H9 (cell line): Measurements from ENCODE around the gene EHD3. TPM values are rescaled to one million over a fixed set of nuclear protein-coding genes. Genes with fewer than 3 reads are reported as not detected.

Experiments used
- DNase-seq: peaks from one replicate; pipeline ENCODE4 v3.0.0-alpha.2; 2017
- H2AFZ ChIP-seq: one replicate; pipeline ENCODE4 v1.6.1; 2013; ENCODE audit warnings: mild to moderate bottlenecking, low read length, control low read depth, moderate library complexity
- H2AK5ac ChIP-seq: 2 replicates; pipeline ENCODE4 v1.6.1; 2013; ENCODE audit warnings: low read length, control low read depth, mixed read lengths; ENCODE audit not compliant: insufficient read length
- H2BK120ac ChIP-seq: one replicate; pipeline ENCODE4 v1.6.1; 2013; ENCODE audit warnings: low read depth, mild to moderate bottlenecking, low read length, control low read depth, inconsistent platforms; ENCODE audit not compliant: poor library complexity, severe bottlenecking
- H2BK12ac ChIP-seq: 2 replicates; pipeline ENCODE4 v1.6.1; 2013; ENCODE audit warnings: low read length, control low read depth, mixed read lengths, low read depth; ENCODE audit not compliant: insufficient read length
- H2BK15ac ChIP-seq: 2 replicates; pipeline ENCODE4 v1.6.1; 2013; ENCODE audit warnings: low read depth, low read length, control low read depth
- H2BK20ac ChIP-seq: one replicate; pipeline ENCODE4 v1.6.1; 2013; ENCODE audit warnings: low read depth, mild to moderate bottlenecking, low read length, control low read depth, inconsistent platforms; ENCODE audit not compliant: poor library complexity, severe bottlenecking
- H2BK5ac ChIP-seq: 2 replicates; pipeline ENCODE4 v1.6.1; 2013; ENCODE audit warnings: low read length, control low read depth, mixed read lengths; ENCODE audit not compliant: insufficient read length
- H3K14ac ChIP-seq: 2 replicates; pipeline ENCODE4 v1.6.1; 2013; ENCODE audit warnings: low read length, control low read depth; ENCODE audit not compliant: insufficient read depth
- H3K18ac ChIP-seq: 2 replicates; pipeline ENCODE4 v1.6.1; 2013; ENCODE audit warnings: low read depth, mild to moderate bottlenecking, mixed read lengths, low read length, control low read depth; ENCODE audit not compliant: insufficient read length
- H3K23ac ChIP-seq: 2 replicates; pipeline ENCODE4 v1.6.1; 2013; ENCODE audit warnings: low read length, control low read depth, mixed read lengths, low read depth; ENCODE audit not compliant: insufficient read length
- H3K23me2 ChIP-seq: 2 replicates; pipeline ENCODE4 v1.6.1; 2013; ENCODE audit warnings: low read depth, mild to moderate bottlenecking, mixed read lengths, low read length, control low read depth; ENCODE audit not compliant: insufficient read length, poor library complexity, severe bottlenecking
- H3K27ac ChIP-seq: 2 replicates; pipeline ENCODE4 v1.5.1; 2013; ENCODE audit warnings: low read length, control low read depth, mixed read lengths, low read depth; ENCODE audit not compliant: insufficient read length
- H3K27me3 ChIP-seq: 2 replicates; pipeline ENCODE4 v1.6.1; 2013; ENCODE audit warnings: low read length, control low read depth, inconsistent platforms; ENCODE audit not compliant: insufficient read depth
- H3K4ac ChIP-seq: 2 replicates; pipeline ENCODE4 v1.6.1; 2013; ENCODE audit warnings: low read depth, mild to moderate bottlenecking, control low read depth, inconsistent platforms, low read length, moderate library complexity
- H3K4me1 ChIP-seq: 2 replicates; pipeline ENCODE4 v1.6.1; 2013; ENCODE audit warnings: low read length, control low read depth, inconsistent platforms; ENCODE audit not compliant: insufficient read depth
- H3K4me2 ChIP-seq: 2 replicates; pipeline ENCODE4 v1.6.1; 2013; ENCODE audit warnings: low read length, control low read depth, mixed read lengths; ENCODE audit not compliant: insufficient read length, insufficient read depth
- H3K56ac ChIP-seq: 2 replicates; pipeline ENCODE4 v1.6.1; 2013; ENCODE audit warnings: low read depth, mild to moderate bottlenecking, mixed read lengths, low read length, control low read depth; ENCODE audit not compliant: insufficient read length
- H3K79me1 ChIP-seq: 2 replicates; pipeline ENCODE4 v1.6.1; 2013; ENCODE audit warnings: low read depth, mild to moderate bottlenecking, moderate library complexity, low read length, control low read depth, inconsistent platforms; ENCODE audit not compliant: insufficient read depth, poor library complexity, severe bottlenecking
- H3K79me2 ChIP-seq: 2 replicates; pipeline ENCODE4 v1.6.1; 2013; ENCODE audit warnings: low read length, control low read depth, inconsistent platforms; ENCODE audit not compliant: insufficient read depth
- H3K9ac ChIP-seq: 2 replicates; pipeline ENCODE4 v1.6.1; 2013; ENCODE audit warnings: low read length, control low read depth, mixed read lengths; ENCODE audit not compliant: insufficient read length; ENCODE audit errors: extremely low read depth
- H3K9me3 ChIP-seq: one replicate; pipeline ENCODE4 v1.6.1; 2013; ENCODE audit warnings: low read depth, low read length, inconsistent platforms; ENCODE audit not compliant: control insufficient read depth
- H3T11ph ChIP-seq: one replicate; pipeline ENCODE4 v1.6.1; 2013; ENCODE audit warnings: mild to moderate bottlenecking, low read length, control low read depth, inconsistent platforms
- H4K20me1 ChIP-seq: one replicate; pipeline ENCODE4 v1.6.1; 2013; ENCODE audit not compliant: control insufficient read depth, insufficient read length, insufficient read depth
- H4K5ac ChIP-seq: 2 replicates; pipeline ENCODE4 v1.6.1; 2013; ENCODE audit warnings: low read depth, mild to moderate bottlenecking, mixed read lengths, low read length, control low read depth; ENCODE audit not compliant: insufficient read length
- H4K8ac ChIP-seq: replicated peaks from 2 replicates; pipeline ENCODE4 v1.6.1; 2013; ENCODE audit warnings: low read length, control low read depth, mixed read lengths, low read depth; ENCODE audit not compliant: insufficient read length
- H4K91ac ChIP-seq: 2 replicates; pipeline ENCODE4 v1.6.1; 2013; ENCODE audit warnings: low read depth, mild to moderate bottlenecking, moderate library complexity, mixed read lengths, low read length, control low read depth; ENCODE audit not compliant: insufficient read length
- H3K27ac Mint-ChIP-seq, 3 experiments: 2 replicates in 2 of 3; 3 replicates in 1 of 3; pipeline ENCODE4 v1.8.0; 2020 to 2021; ENCODE audit warnings: mixed read lengths in 3 of 3, mild to moderate bottlenecking in 1 of 3, moderate library complexity in 1 of 3
- H3K27me3 Mint-ChIP-seq: 2 replicates; pipeline ENCODE4 v1.8.0; 2021; ENCODE audit warnings: low read depth, mild to moderate bottlenecking, moderate library complexity, mixed read lengths
- H3K36me3 Mint-ChIP-seq, 3 experiments: 2 replicates in 2 of 3; 3 replicates in 1 of 3; pipeline ENCODE4 v1.8.0; 2020 to 2021; ENCODE audit warnings: low read depth in 3 of 3, mixed read lengths in 3 of 3; ENCODE audit not compliant: insufficient read depth in 1 of 3
- H3K4me1 Mint-ChIP-seq, 2 experiments: 2 replicates each; pipeline ENCODE4 v1.8.0; 2020; ENCODE audit warnings: mixed read lengths in 2 of 2
- H3K4me3 Mint-ChIP-seq, 2 experiments: 2 replicates in 1 of 2; 3 replicates in 1 of 2; pipeline ENCODE4 v1.8.0; 2020 to 2021; ENCODE audit warnings: mild to moderate bottlenecking in 2 of 2, mixed read lengths in 2 of 2, moderate library complexity in 1 of 2
- H3K9me3 Mint-ChIP-seq, 2 experiments: 2 replicates in 1 of 2; 3 replicates in 1 of 2; pipeline ENCODE4 v1.8.0; 2020; ENCODE audit warnings: mild to moderate bottlenecking in 2 of 2, mixed read lengths in 2 of 2, moderate library complexity in 1 of 2
- CTCF ChIP-seq: fragments of 200-600 bp; sonication (generic); conservative IDR thresholded peaks from 3 replicates; pipeline ENCODE4 v1.8.0; 2021; ENCODE audit warnings: antibody characterized with exemption, mild to moderate bottlenecking
- WGBS: extraction: QIAGEN DNeasy Blood & Tissue Kit; methylation state at CpG from one replicate; pipeline ENCODE4 v1.1.7; 2013; ENCODE audit warnings: missing lambda C conversion rate, low lambda C conversion rate, mixed read lengths; ENCODE audit not compliant: insufficient read length; ENCODE audit errors: extremely low coverage; 5-methylcytosine and 5-hydroxymethylcytosine counted together
- total RNA-seq: library from RNA; stranded (reverse); gene quantifications from 2 replicates; pipeline ENCODE4 v1.2.1, GENCODE V29; 2021

The EHD3 gene
- total RNA-seq, 1 experiment from 2014 or later, result 8.3 TPM

DNA sequence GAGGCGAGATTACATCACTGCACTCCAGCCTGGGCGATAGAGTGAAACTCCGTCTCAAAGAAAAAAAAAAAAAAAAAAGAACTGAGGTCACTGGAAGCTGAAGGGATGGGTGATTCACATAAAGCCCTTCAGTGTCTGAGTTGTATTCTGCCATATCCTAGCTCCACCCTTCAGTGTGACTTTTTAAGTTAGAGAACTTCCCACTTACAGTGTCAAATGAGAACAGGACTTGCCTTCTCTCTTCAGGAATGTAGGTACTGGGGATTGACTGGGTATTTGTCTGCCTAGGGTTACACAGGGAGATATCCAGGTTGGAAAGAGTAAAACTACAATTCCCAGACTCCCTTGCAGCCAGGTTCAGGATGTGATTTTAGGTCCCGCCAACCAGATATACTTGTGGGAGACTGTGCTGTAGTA, 37.9 kb downstream of the EHD3 start:
- no peak overlapping the region for H3K9ac ChIP-seq
- no peak overlapping the region for H2BK120ac ChIP-seq
- Mint-ChIP-seq H3K4me1 (peaks cover 39 to 40% of the 10 kb centered on the region in 2 experiments), H3K27ac (no peak overlapping the region), H3K9me3 (no peaks in the 10 kb centered on the region), H3K4me3 (no peak overlapping the region), H3K27me3 (0 out of 2 replicates have a peak, but pooled peaks cover 2% of the 10 kb centered on the region), H3K36me3 (peaks cover 0 to 5% (median 4%) of the 10 kb centered on the region in 3 experiments; a peak in 1 of 7 replicates)
- H2BK15ac ChIP-seq, result no peak overlapping the region
- H2AK5ac ChIP-seq, result no peak overlapping the region
- no peak overlapping the region for H2BK20ac ChIP-seq
- H3K79me1 ChIP-seq, result no peaks in the 10 kb centered on the region
- no peaks in the 10 kb centered on the region for H3K27me3 ChIP-seq
- H3K23me2 ChIP-seq, result no peaks in the 10 kb centered on the region
- no peak overlapping the region for H2BK12ac ChIP-seq
- no peak overlapping the region for H3K4me2 ChIP-seq
- H3K14ac ChIP-seq, result no peak overlapping the region
- no peak for DNase-seq
- H2BK5ac ChIP-seq, result no peak overlapping the region
- H4K91ac ChIP-seq, result no peak overlapping the region
- no peaks in the 10 kb centered on the region for H4K20me1 ChIP-seq
- no peaks in the 10 kb centered on the region; the same call in 1 of the 2 replicates for H3K79me2 ChIP-seq
- H4K8ac ChIP-seq, result no peak overlapping the region
- no peak overlapping the region for H4K5ac ChIP-seq
- no peak overlapping the region for H3K18ac ChIP-seq
- no peak overlapping the region for H2AFZ ChIP-seq
- H3K9me3 ChIP-seq, result no peaks in the 10 kb centered on the region
- H3K4ac ChIP-seq, result no peak overlapping the region
- no peak overlapping the region for H3K56ac ChIP-seq
- no peak for TF ChIP-seq CTCF
- no peak overlapping the region for H3K23ac ChIP-seq
- no peak overlapping the region for H3K27ac ChIP-seq
- no peak overlapping the region for H3T11ph ChIP-seq
- peaks cover 7% of the 10 kb centered on the region; the same call in 1 of the 2 replicates for H3K4me1 ChIP-seq
- WGBS, result no CpG with 5 or more reads among the region's 4 CpGs
